Progenitor cell of endocrine pancreas (in vitro differentiated cells): ENCODE measurements around the gene NEO1. TPM values are rescaled to one million over a fixed set of nuclear protein-coding genes. Genes with fewer than 3 reads are reported as not detected.

Experiments
- DNase-seq: peaks from one replicate; pipeline ENCODE4 v3.0.0; 2021; ENCODE audit warnings: low spot score; ENCODE audit not compliant: unreplicated experiment
- H3K27ac Mint-ChIP-seq: 2 replicates; pipeline ENCODE4 v1.8.0; 2021; ENCODE audit warnings: mild to moderate bottlenecking, moderate library complexity, mixed read lengths
- H3K27me3 Mint-ChIP-seq: 2 replicates; pipeline ENCODE4 v1.8.0; 2021; ENCODE audit warnings: mixed read lengths
- H3K36me3 Mint-ChIP-seq: 2 replicates; pipeline ENCODE4 v1.8.0; 2022; ENCODE audit warnings: mixed read lengths; ENCODE audit not compliant: insufficient read depth
- H3K4me1 Mint-ChIP-seq: 2 replicates; pipeline ENCODE4 v1.8.0; 2021; ENCODE audit warnings: low read depth, mixed read lengths
- H3K4me3 Mint-ChIP-seq: 2 replicates; pipeline ENCODE4 v1.8.0; 2021; ENCODE audit warnings: low read depth, mild to moderate bottlenecking, moderate library complexity, mixed read lengths
- H3K9me3 Mint-ChIP-seq: 2 replicates; pipeline ENCODE4 v1.8.0; 2021; ENCODE audit warnings: low read depth, mixed read lengths
- total RNA-seq: library from RNA; stranded (reverse); gene quantifications from 2 replicates; pipeline ENCODE4 v1.2.1, GENCODE V29; 2021
- TF ChIP-seq, protein P1 (sequence below): fragments of 200-600 bp; sonication (generic); IDR thresholded peaks from one replicate; pipeline ENCODE4 v1.5.0; 2021; ENCODE audit warnings: antibody characterized with exemption, mild to moderate bottlenecking; ENCODE audit not compliant: unreplicated experiment

Gene NEO1
- total RNA-seq, 1 donor from 2014 or later, result 118 TPM

DNA sequence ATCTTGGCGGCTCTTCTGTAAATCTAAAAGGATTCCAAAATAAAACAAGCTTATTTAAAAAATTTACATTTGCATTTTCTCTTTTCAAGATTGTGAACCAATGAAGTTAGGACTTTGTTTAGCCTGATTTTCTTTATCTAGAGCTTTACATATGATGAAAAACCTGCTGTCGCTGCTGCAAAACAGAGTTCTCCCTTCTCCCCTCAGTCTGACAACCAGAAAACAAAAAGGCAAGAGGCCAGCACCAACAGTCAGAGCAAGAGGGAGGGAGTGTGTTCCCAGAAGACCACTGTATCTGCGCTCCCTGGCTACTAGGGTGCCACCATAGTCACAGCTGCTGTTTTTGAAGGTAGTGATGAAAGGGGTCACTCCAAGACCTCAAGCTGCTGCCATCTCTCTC, 33.1 kb upstream of the NEO1 start:
- Mint-ChIP-seq H3K27ac (no peak overlapping the region), H3K36me3 (no peaks in the 10 kb centered on the region), H3K27me3 (peaks cover 7% of the 10 kb centered on the region), H3K9me3 (no peaks in the 10 kb centered on the region), H3K4me3 (no peak overlapping the region), H3K4me1 (peaks cover 2% of the 10 kb centered on the region)
- TF ChIP-seq, protein P1, sequence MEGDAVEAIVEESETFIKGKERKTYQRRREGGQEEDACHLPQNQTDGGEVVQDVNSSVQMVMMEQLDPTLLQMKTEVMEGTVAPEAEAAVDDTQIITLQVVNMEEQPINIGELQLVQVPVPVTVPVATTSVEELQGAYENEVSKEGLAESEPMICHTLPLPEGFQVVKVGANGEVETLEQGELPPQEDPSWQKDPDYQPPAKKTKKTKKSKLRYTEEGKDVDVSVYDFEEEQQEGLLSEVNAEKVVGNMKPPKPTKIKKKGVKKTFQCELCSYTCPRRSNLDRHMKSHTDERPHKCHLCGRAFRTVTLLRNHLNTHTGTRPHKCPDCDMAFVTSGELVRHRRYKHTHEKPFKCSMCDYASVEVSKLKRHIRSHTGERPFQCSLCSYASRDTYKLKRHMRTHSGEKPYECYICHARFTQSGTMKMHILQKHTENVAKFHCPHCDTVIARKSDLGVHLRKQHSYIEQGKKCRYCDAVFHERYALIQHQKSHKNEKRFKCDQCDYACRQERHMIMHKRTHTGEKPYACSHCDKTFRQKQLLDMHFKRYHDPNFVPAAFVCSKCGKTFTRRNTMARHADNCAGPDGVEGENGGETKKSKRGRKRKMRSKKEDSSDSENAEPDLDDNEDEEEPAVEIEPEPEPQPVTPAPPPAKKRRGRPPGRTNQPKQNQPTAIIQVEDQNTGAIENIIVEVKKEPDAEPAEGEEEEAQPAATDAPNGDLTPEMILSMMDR, result no peak
- no peak for DNase-seq

DNA sequence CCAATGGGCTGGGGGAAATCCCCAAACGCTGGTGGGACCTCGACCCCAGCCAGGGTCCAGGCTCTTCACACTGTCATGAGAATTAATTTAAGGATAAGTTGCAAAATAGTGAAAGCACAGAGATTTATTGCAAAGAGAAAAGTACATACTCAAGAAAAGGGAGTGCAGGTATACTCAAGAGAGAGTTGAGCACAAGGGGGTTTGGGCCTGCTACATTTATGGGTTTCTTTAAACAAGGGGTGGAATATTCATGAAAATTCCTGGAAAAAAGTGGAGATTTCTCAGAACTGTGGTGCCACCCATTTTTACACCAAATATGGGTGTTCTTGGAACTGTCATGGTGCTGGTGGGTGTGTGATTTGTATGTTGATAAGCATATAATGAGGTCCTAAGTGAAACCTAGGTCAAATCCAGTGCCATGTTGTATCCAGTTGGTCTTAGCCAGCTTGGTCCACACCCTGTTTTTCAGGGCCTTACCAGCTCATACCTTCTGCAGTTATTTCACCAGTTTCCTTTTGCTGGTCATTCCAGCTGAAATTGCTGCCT, 32.6 kb upstream of the NEO1 start:
- H3K4me3 Mint-ChIP-seq, result no peak overlapping the region
- H3K9me3 Mint-ChIP-seq, result no peaks in the 10 kb centered on the region
- TF ChIP-seq, protein P1, result no peak
- H3K27me3 Mint-ChIP-seq, result peaks cover 7% of the 10 kb centered on the region
- peaks cover 2% of the 10 kb centered on the region for H3K4me1 Mint-ChIP-seq
- H3K27ac Mint-ChIP-seq, result no peak overlapping the region
- no peaks in the 10 kb centered on the region for H3K36me3 Mint-ChIP-seq
- DNase-seq, result no peak

DNA sequence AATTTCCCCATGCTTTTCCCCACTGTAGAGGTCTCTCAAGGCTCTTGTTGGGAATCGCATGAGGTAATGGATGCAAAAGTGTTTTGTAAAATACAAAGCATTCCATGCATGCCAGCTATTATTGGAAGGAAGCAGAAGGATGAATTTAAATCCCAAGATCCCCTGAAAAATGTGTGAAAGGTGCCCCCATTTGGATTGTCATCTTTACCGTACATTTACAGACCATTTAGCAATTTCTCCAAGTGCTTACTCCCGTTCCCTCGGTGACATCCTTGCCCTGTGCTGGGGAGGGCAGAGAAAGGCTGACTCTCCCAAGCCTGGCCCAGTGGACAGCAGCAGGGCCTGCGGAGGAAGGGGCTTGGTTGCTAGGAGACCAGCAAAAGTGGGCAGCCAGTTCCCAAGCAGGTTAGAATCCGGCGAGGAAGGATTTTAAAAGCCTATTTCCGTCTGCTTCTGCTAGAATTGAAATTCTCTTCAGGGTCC, 31.1 kb upstream of the NEO1 start:
- no peak overlapping the region for H3K27ac Mint-ChIP-seq
- TF ChIP-seq, protein P1, result no peak

DNA sequence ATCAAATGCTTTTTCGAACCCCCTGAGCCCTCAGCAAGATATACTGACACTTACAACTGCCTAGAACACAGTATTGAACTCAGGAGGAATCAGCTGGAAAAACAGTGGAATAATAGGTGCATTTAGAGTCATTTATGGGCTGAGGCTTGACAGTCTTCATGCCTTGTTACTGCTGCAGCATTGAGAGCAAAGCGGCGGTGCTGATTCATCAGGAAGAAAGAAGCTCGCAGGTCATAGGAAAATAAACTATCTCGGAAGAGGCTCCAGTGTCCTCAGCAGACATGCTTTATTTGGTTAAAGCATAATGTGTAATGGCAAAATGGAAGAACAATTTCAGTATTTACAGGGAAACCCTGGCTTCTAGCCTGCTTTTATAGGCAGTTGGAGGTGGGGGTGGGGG, 30.1 kb upstream of the NEO1 start:
- TF ChIP-seq, protein P1, result no peak
- Mint-ChIP-seq H3K27ac (no peak overlapping the region), H3K4me3 (no peak overlapping the region), H3K9me3 (no peaks in the 10 kb centered on the region), H3K4me1 (peaks cover 2% of the 10 kb centered on the region), H3K36me3 (no peaks in the 10 kb centered on the region), H3K27me3 (peaks cover 10% of the 10 kb centered on the region)
- no peak for DNase-seq

More for the DNA sequence above, 31.1 kb upstream of the NEO1 start:
- H3K36me3 Mint-ChIP-seq, result no peaks in the 10 kb centered on the region
- H3K4me1 Mint-ChIP-seq, result peaks cover 2% of the 10 kb centered on the region
- DNase-seq, result no peak
- H3K27me3 Mint-ChIP-seq, result peaks cover 7% of the 10 kb centered on the region
- H3K9me3 Mint-ChIP-seq, result no peaks in the 10 kb centered on the region
- no peak overlapping the region for H3K4me3 Mint-ChIP-seq

DNA sequence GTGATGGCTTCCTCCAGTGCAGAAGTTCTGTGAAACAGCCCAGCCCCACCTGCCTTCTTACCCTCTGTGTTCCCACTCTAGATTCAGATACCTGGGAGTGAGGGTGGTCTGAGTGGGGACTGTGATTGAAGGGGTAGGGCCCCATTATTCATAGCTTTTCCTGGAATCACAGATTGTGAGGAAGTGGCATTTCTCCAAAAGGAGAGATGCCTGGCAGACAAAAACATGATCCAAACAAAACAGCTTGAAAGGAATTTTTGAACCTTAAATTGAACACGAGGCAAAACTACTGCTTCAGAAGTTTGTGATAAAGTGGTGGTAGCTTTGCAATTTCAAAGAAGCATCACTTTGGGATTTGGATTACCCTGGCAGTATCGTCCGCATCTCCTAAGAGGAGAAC, 29.2 kb upstream of the NEO1 start:
- no peak overlapping the region for H3K27ac Mint-ChIP-seq
- H3K27me3 Mint-ChIP-seq, result peaks cover 14% of the 10 kb centered on the region
- H3K4me3 Mint-ChIP-seq, result no peak overlapping the region
- H3K9me3 Mint-ChIP-seq, result no peaks in the 10 kb centered on the region
- no peaks in the 10 kb centered on the region for H3K4me1 Mint-ChIP-seq
- DNase-seq, result no peak
- H3K36me3 Mint-ChIP-seq, result no peaks in the 10 kb centered on the region
- TF ChIP-seq, protein P1, result no peak
